Mesenchymal stem cell (in vitro differentiated cells and primary cell): ENCODE data around the gene ATP2A3.
A peak's percentile ranks its signal among the peaks of the same experiment; 100 is the strongest.

Experiments used
- DNase-seq: peaks from one replicate; pipeline ENCODE4 v3.0.0-alpha.2; 2013
- H2AFZ ChIP-seq: one replicate; pipeline ENCODE4 v1.6.1; 2013; ENCODE audit warnings: low read depth, mild to moderate bottlenecking, control low read depth, inconsistent platforms, low read length, moderate library complexity
- H2AK5ac ChIP-seq: 2 replicates; pipeline ENCODE4 v1.6.1; 2013; ENCODE audit warnings: low read length, moderate library complexity, mild to moderate bottlenecking, inconsistent platforms; ENCODE audit not compliant: severe bottlenecking
- H2BK120ac ChIP-seq: one replicate; pipeline ENCODE4 v1.6.1; 2013; ENCODE audit warnings: low read depth, mild to moderate bottlenecking, inconsistent platforms, low read length, moderate library complexity
- H2BK12ac ChIP-seq, 2 experiments: one replicate each; pipeline ENCODE4 v1.6.1; 2013; ENCODE audit warnings: inconsistent platforms in 2 of 2, low read length in 2 of 2, mild to moderate bottlenecking in 2 of 2, moderate library complexity in 2 of 2, control low read depth in 1 of 2
- H2BK15ac ChIP-seq: one replicate; pipeline ENCODE4 v1.6.1; 2013; ENCODE audit warnings: mild to moderate bottlenecking, low read depth, inconsistent platforms; ENCODE audit not compliant: poor library complexity, severe bottlenecking
- H2BK5ac ChIP-seq: 2 replicates; pipeline ENCODE4 v1.6.1; 2013; ENCODE audit warnings: low read depth, mild to moderate bottlenecking, low read length, control low read depth, inconsistent platforms; ENCODE audit not compliant: poor library complexity, severe bottlenecking
- H3K14ac ChIP-seq, 2 experiments: one replicate each; pipeline ENCODE4 v1.6.1; 2013; ENCODE audit warnings: inconsistent platforms in 2 of 2, low read length in 2 of 2, control low read depth in 1 of 2, mild to moderate bottlenecking in 1 of 2, moderate library complexity in 1 of 2
- H3K18ac ChIP-seq, 2 experiments: one replicate each; pipeline ENCODE4 v1.6.1; 2013; ENCODE audit warnings: inconsistent platforms in 2 of 2, low read length in 2 of 2, control low read depth in 1 of 2, low read depth in 1 of 2, mild to moderate bottlenecking in 1 of 2
- H3K23ac ChIP-seq, 2 experiments: one replicate each; pipeline ENCODE4 v1.6.1; 2013; ENCODE audit warnings: inconsistent platforms in 2 of 2, low read length in 2 of 2, mild to moderate bottlenecking in 2 of 2, moderate library complexity in 2 of 2, control low read depth in 1 of 2
- H3K27ac ChIP-seq: 2 replicates; pipeline ENCODE4 v1.5.1; 2013; ENCODE audit warnings: mild to moderate bottlenecking, moderate library complexity, low read length, control low read depth, inconsistent platforms; ENCODE audit not compliant: poor library complexity, severe bottlenecking
- H3K27me3 ChIP-seq, 2 experiments: 2 replicates each; pipeline versions ENCODE4 v1.6.1 to v1.7.0; 2013; ENCODE audit warnings: low read length in 2 of 2, mild to moderate bottlenecking in 2 of 2, moderate library complexity in 2 of 2, control low read depth in 1 of 2, inconsistent platforms in 1 of 2; ENCODE audit not compliant: control insufficient read depth in 1 of 2, insufficient read depth in 1 of 2
- H3K36me3 ChIP-seq, 2 experiments: 2 replicates each; pipeline versions ENCODE4 v1.6.1 to v1.7.0; 2013; ENCODE audit warnings: low read length in 2 of 2, control low read depth in 1 of 2, inconsistent platforms in 1 of 2, low read depth in 1 of 2, mild to moderate bottlenecking in 1 of 2; ENCODE audit not compliant: insufficient read depth in 2 of 2, control insufficient read depth in 1 of 2
- H3K4ac ChIP-seq, 2 experiments: one replicate each; pipeline ENCODE4 v1.6.1; 2013; ENCODE audit warnings: inconsistent platforms in 2 of 2, low read length in 2 of 2, mild to moderate bottlenecking in 2 of 2, moderate library complexity in 2 of 2, control low read depth in 1 of 2, low read depth in 1 of 2
- H3K4me1 ChIP-seq: 2 replicates; pipeline ENCODE4 v1.6.1; 2013; ENCODE audit warnings: low read depth, low read length, control low read depth; ENCODE audit not compliant: control insufficient read depth, insufficient read depth
- H3K4me2 ChIP-seq: 2 replicates; pipeline ENCODE4 v1.6.1; 2013; ENCODE audit warnings: low read length, mild to moderate bottlenecking, inconsistent platforms; ENCODE audit not compliant: poor library complexity, severe bottlenecking
- H3K4me3 ChIP-seq, 2 experiments: 2 replicates each; pipeline versions ENCODE4 v1.5.1 to v1.7.0; 2013; ENCODE audit warnings: low read length in 2 of 2, mild to moderate bottlenecking in 2 of 2, control low read depth in 1 of 2, low read depth in 1 of 2; ENCODE audit not compliant: insufficient read depth in 1 of 2
- H3K79me1 ChIP-seq: replicated peaks from 2 replicates; pipeline ENCODE4 v1.6.1; 2013; ENCODE audit warnings: mild to moderate bottlenecking, control low read depth, low read length, inconsistent platforms; ENCODE audit not compliant: poor library complexity, severe bottlenecking
- H3K9ac ChIP-seq: 2 replicates; pipeline ENCODE4 v1.7.0; 2013; ENCODE audit warnings: mild to moderate bottlenecking, low read length, moderate library complexity
- H3K9me3 ChIP-seq: 2 replicates; pipeline ENCODE4 v1.7.0; 2013; ENCODE audit warnings: mild to moderate bottlenecking, low read length; ENCODE audit not compliant: control insufficient read depth
- H4K8ac ChIP-seq: one replicate; pipeline ENCODE4 v1.6.1; 2013; ENCODE audit warnings: inconsistent platforms, mild to moderate bottlenecking, low read length, moderate library complexity
- H4K91ac ChIP-seq: one replicate; pipeline ENCODE4 v1.6.1; 2013; ENCODE audit warnings: mild to moderate bottlenecking, low read length, inconsistent platforms
- WGBS: methylation state at CpG from one replicate; pipeline ENCODE4 v1.1.7; 2013; ENCODE audit warnings: mixed read lengths; 5-methylcytosine and 5-hydroxymethylcytosine counted together

The ATP2A3 gene

DNA sequence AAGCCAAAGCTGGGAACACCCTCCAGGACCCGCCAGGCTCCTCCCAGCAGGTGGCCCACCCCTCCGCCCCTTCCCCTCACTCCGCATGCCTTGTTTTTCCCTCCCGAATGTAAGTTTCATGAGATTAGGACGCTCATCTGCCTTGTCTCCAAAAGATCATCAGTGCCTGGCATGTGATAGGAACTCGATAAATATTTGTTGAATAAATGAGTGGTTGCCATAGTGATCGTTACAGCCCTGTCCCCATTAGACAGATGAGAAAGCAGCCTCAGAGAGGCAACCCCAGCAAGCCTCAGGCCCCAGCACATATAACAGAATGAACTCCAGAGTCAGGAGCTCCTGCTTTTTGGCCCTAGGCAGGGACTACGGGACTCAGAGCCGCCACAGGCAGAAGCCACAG lies 76.4 kb downstream of the ATP2A3 start:
- H3K36me3 ChIP-seq = peaks cover 24 to 33% of the 10 kb centered on the region in 2 experiments
- no peak overlapping the region for H3K23ac ChIP-seq

DNA sequence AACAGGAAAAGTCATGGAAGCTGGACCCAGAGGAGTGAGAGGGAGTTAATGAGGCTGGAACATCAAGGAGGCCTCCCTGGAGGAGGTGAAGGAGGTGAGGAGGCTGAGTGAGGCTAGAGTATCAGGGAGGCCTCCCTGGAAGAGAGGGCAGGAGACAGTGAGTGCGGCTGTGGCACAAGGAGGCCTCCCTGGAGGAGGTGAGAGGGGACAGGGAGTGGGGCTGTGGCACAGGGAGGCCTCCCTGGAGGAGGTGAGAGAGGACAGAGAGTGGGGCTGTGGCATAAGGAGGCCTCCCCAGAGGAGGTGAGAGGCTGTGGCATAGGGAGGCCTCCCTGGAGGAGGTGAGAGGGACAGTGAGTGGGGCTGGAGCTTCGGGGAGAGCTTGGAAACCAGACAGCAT lies 76.8 kb downstream of the ATP2A3 start:
- peak overlapping the region in 1 of 2 experiments; percentile 5 for H3K14ac ChIP-seq
- no peaks in the 10 kb centered on the region for H3K27me3 ChIP-seq
- H4K8ac ChIP-seq = peak overlapping the region; percentile 46
- no peak overlapping the region for H3K4me2 ChIP-seq
- 89% methylated on average over 2 of the region's 2 CpGs for WGBS
- H3K9ac ChIP-seq = peak overlapping the region; percentile 88
- H3K4me1 ChIP-seq = peaks cover 81% of the 10 kb centered on the region
- peak overlapping the region; percentile 42 for H2AK5ac ChIP-seq
- H3K23ac ChIP-seq = no peak overlapping the region
- peaks cover 29 to 37% of the 10 kb centered on the region in 2 experiments for H3K36me3 ChIP-seq
- no peak for DNase-seq
- H2BK5ac ChIP-seq = no peak overlapping the region
- H3K27ac ChIP-seq = no peak overlapping the region
- peak overlapping the region; percentile 25 to 71 for H3K18ac ChIP-seq
- H3K9me3 ChIP-seq = no peaks in the 10 kb centered on the region
- H2AFZ ChIP-seq = no peak overlapping the region
- peak overlapping the region; percentile 26 to 69 for H2BK12ac ChIP-seq
- H4K91ac ChIP-seq = peak overlapping the region; percentile 74
- H3K4ac ChIP-seq = peak overlapping the region in 1 of 2 experiments; percentile 51
- peaks cover 7% of the 10 kb centered on the region for H3K79me1 ChIP-seq
- H2BK15ac ChIP-seq = peak overlapping the region; percentile 6
- H3K4me3 ChIP-seq = no peak overlapping the region
- peak overlapping the region; percentile 37 for H2BK120ac ChIP-seq

More for the DNA sequence above, 76.4 kb downstream of the ATP2A3 start:
- Histone ChIP-seq H3K79me1 (peaks cover 7% of the 10 kb centered on the region), H2BK120ac (peak overlapping the region; percentile 55), H3K9me3 (no peaks in the 10 kb centered on the region), H3K9ac (peak overlapping the region; percentile 88), H3K4me2 (no peak overlapping the region), H2AFZ (no peak overlapping the region), H4K91ac (peak overlapping the region; percentile 74), H3K18ac (peak overlapping the region; percentile 49 to 78), H3K27ac (peak overlapping the region; percentile 56), H3K4me3 (no peak overlapping the region), H3K27me3 (no peaks in the 10 kb centered on the region), H3K4ac (peak overlapping the region; percentile 57 to 66), H2BK15ac (peak overlapping the region; percentile 63), H2AK5ac (peak overlapping the region; percentile 42), H2BK12ac (peak overlapping the region; percentile 26 to 69), H3K4me1 (peaks cover 81% of the 10 kb centered on the region), H4K8ac (peak overlapping the region; percentile 52), H2BK5ac (no peak overlapping the region), H3K14ac (no peak overlapping the region)
- WGBS = 81% methylated on average over 9 of the region's 9 CpGs
- peak; percentile 21 for DNase-seq

DNA sequence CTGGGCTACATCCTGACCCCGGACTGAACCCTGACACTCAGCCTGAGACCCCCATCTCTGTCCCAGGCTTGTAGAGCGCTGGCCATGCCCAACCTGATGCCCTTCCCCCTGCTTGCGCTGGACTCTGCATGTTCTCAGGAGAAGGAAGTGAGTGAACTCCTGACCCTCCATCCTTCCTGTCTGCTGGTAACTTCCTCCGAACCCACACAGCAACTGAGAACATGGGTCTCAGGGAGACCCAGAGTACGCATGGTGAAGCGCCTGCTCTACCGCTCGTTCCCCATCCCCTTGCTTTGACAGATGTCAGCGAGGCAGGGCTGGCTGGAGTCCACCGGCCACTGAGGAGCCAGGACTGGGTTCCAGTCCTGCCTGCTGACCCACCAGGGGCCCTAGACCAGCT lies 77.5 kb downstream of the ATP2A3 start:
- Histone ChIP-seq H3K18ac (peak overlapping the region in 1 of 2 experiments; percentile 71), H3K9ac (peak overlapping the region; percentile 88), H3K4me3 (no peak overlapping the region), H3K23ac (no peak overlapping the region), H2BK5ac (no peak overlapping the region), H3K4me2 (no peak overlapping the region), H3K27me3 (no peaks in the 10 kb centered on the region), H2BK120ac (no peak overlapping the region), H2BK15ac (no peak overlapping the region), H4K8ac (no peak overlapping the region), H3K4ac (peak overlapping the region in 1 of 2 experiments; percentile 8), H3K4me1 (peaks cover 78% of the 10 kb centered on the region), H3K14ac (no peak overlapping the region), H3K79me1 (peaks cover 7% of the 10 kb centered on the region), H4K91ac (no peak overlapping the region), H3K36me3 (peaks cover 35 to 42% of the 10 kb centered on the region in 2 experiments), H3K9me3 (no peaks in the 10 kb centered on the region), H2BK12ac (peak overlapping the region; percentile 11 to 69), H3K27ac (no peak overlapping the region), H2AFZ (no peak overlapping the region), H2AK5ac (peak overlapping the region; percentile 42)
- no peak for DNase-seq
- 82% methylated on average over 10 of the region's 10 CpGs for WGBS

DNA sequence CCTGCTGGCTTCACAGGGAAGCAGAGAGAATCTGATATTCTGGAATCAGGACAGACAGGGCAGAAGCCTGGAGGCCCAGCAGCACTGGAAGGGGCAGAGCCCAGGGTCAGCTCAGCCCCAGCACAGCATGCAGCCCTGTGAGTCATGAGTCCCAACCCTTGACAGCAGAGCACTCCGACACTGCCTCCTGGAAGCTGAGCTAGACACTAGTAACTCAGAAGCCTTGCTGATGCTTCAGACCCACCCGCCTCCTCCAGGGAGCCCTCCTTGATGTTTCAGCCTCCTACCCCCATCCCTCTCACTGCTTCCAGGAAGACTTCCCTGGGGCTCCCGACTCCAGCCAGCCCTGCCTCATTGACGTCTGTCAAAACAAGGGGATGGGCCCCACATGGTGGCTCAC lies 78.3 kb downstream of the ATP2A3 start:
- no peak overlapping the region for H2BK5ac ChIP-seq
- no peak overlapping the region for H2AFZ ChIP-seq
- H3K4ac ChIP-seq = no peak overlapping the region
- peaks cover 70% of the 10 kb centered on the region for H3K4me1 ChIP-seq
- H2BK12ac ChIP-seq = peak overlapping the region in 1 of 2 experiments; percentile 11
- no peaks in the 10 kb centered on the region for H3K27me3 ChIP-seq
- H4K8ac ChIP-seq = no peak overlapping the region
- no peak overlapping the region for H3K14ac ChIP-seq
- peak; percentile 81 for DNase-seq
- H3K18ac ChIP-seq = no peak overlapping the region
- no peaks in the 10 kb centered on the region for H3K9me3 ChIP-seq
- H3K23ac ChIP-seq = no peak overlapping the region
- no peak overlapping the region for H4K91ac ChIP-seq
- H2BK120ac ChIP-seq = no peak overlapping the region
- WGBS = 58% methylated on average over 4 of the region's 4 CpGs
- no peak overlapping the region for H2AK5ac ChIP-seq
- peak overlapping the region; percentile 68 for H3K9ac ChIP-seq
- peak overlapping the region; percentile 63 for H3K27ac ChIP-seq
- no peak overlapping the region for H2BK15ac ChIP-seq
- no peak overlapping the region for H3K4me3 ChIP-seq
- H3K4me2 ChIP-seq = peak overlapping the region; percentile 4
- H3K36me3 ChIP-seq = peaks cover 43 to 48% of the 10 kb centered on the region in 2 experiments
- H3K79me1 ChIP-seq = peaks cover 9% of the 10 kb centered on the region
